Osteoblast (primary cell): ENCODE measurements around the gene OR8I2. TPM values are rescaled to one million over a fixed set of nuclear protein-coding genes. Genes with fewer than 3 reads are reported as not detected.
"Not testable (repeated sequence)": the region's sequence is repeated elsewhere in the genome, so short reads cannot be mapped to it uniquely, and the experiment has no call there.

ENCODE experiments used
- DNase-seq: peaks from one replicate; pipeline ENCODE4 v3.0.0; 2011; ENCODE audit warnings: low spot score, mixed read lengths; ENCODE audit not compliant: insufficient read length; ENCODE audit errors: missing footprints
- H2AFZ ChIP-seq: 2 replicates; pipeline ENCODE4 v1.6.0; 2011; ENCODE audit warnings: mild to moderate bottlenecking, low read length
- H3K27ac ChIP-seq: 2 replicates; pipeline ENCODE4 v1.5.1; 2011; ENCODE audit warnings: mild to moderate bottlenecking, low read depth, low read length, moderate library complexity
- H3K27me3 ChIP-seq: 2 replicates; pipeline ENCODE4 v1.6.0; 2012; ENCODE audit warnings: mild to moderate bottlenecking, control low read depth, inconsistent platforms, low read length, moderate library complexity; ENCODE audit not compliant: insufficient read depth
- H3K36me3 ChIP-seq: 2 replicates; pipeline ENCODE4 v1.5.1; 2011; ENCODE audit warnings: mild to moderate bottlenecking, low read length, control low read depth, moderate library complexity; ENCODE audit not compliant: insufficient read depth
- H3K4me1 ChIP-seq: 2 replicates; pipeline ENCODE4 v1.5.1; 2011; ENCODE audit warnings: mild to moderate bottlenecking, low read length, control low read depth, moderate library complexity; ENCODE audit not compliant: insufficient read depth
- H3K4me2 ChIP-seq: 2 replicates; pipeline ENCODE4 v1.6.0; 2011; ENCODE audit warnings: mild to moderate bottlenecking, low read length; ENCODE audit not compliant: insufficient read depth
- H3K4me3 ChIP-seq: fragments of 200-600 bp; sonication (generic); 3 replicates; pipeline ENCODE4 v1.5.1; 2012; ENCODE audit warnings: mild to moderate bottlenecking, low read length, inconsistent platforms; ENCODE audit not compliant: insufficient read depth
- H3K79me2 ChIP-seq: 2 replicates; pipeline ENCODE4 v1.6.0; 2012; ENCODE audit warnings: mild to moderate bottlenecking, low read length, control low read depth, inconsistent platforms; ENCODE audit not compliant: insufficient read depth
- H3K9me3 ChIP-seq: 2 replicates; pipeline ENCODE4 v1.5.1; 2011; ENCODE audit warnings: low read depth, low read length, control low read depth
- H4K20me1 ChIP-seq: 2 replicates; pipeline ENCODE4 v1.6.0; 2012; ENCODE audit warnings: mild to moderate bottlenecking, low read length, control low read depth; ENCODE audit not compliant: insufficient read depth
- CTCF ChIP-seq: IDR thresholded peaks from 2 replicates; pipeline ENCODE4 v1.5.1; 2011; ENCODE audit warnings: mild to moderate bottlenecking, low read depth, low read length, moderate library complexity; ENCODE audit errors: extremely low read depth
- total RNA-seq: library from RNA; depleted of rRNA; stranded (reverse); fragments of >200 nt; gene quantifications from 2 replicates; pipeline ENCODE4 v1.2.3, GENCODE V29; 2012

The OR8I2 gene
- total RNA-seq, 1 donor, result not detected

GRCh38 chr11:56058260-56058780 is 34.8 kb upstream of the OR8I2 start:
- not testable (repeated sequence) for H3K4me3 ChIP-seq, H2AFZ ChIP-seq, H3K79me2 ChIP-seq, H3K4me2 ChIP-seq, H4K20me1 ChIP-seq, DNase-seq, H3K27me3 ChIP-seq, H3K27ac ChIP-seq, H3K4me1 ChIP-seq, H3K36me3 ChIP-seq, H3K9me3 ChIP-seq

GRCh38 chr11:56066980-56067379 is 26.1 kb upstream of the OR8I2 start:
- Histone ChIP-seq H3K27me3 (no peaks in the 10 kb centered on the region), H3K36me3 (no peaks in the 10 kb centered on the region), H3K4me1 (no peaks in the 10 kb centered on the region), H3K4me2 (no peak overlapping the region), H4K20me1 (no peaks in the 10 kb centered on the region), H3K79me2 (no peaks in the 10 kb centered on the region), H2AFZ (no peak overlapping the region), H3K27ac (no peak overlapping the region), H3K4me3 (no peak overlapping the region), H3K9me3 (peaks cover 4% of the 10 kb centered on the region)
- no peak for TF ChIP-seq CTCF
- no peak for DNase-seq

GRCh38 chr11:56089697-56090096 is 3.4 kb upstream of the OR8I2 start:
- no peak overlapping the region for H3K4me3 ChIP-seq
- no peak for TF ChIP-seq CTCF
- peak; percentile 21 for DNase-seq
- H2AFZ ChIP-seq, result no peak overlapping the region
- no peaks in the 10 kb centered on the region for H3K4me1 ChIP-seq
- H3K79me2 ChIP-seq, result no peaks in the 10 kb centered on the region
- peaks cover 2% of the 10 kb centered on the region for H3K9me3 ChIP-seq
- no peaks in the 10 kb centered on the region for H3K36me3 ChIP-seq
- no peaks in the 10 kb centered on the region for H4K20me1 ChIP-seq
- no peak overlapping the region for H3K27ac ChIP-seq
- no peak overlapping the region for H3K4me2 ChIP-seq
- H3K27me3 ChIP-seq, result no peaks in the 10 kb centered on the region

- Histone ChIP-seq H3K27me3 (no peaks in the 10 kb centered on the region), H3K79me2 (no peaks in the 10 kb centered on the region), H4K20me1 (no peaks in the 10 kb centered on the region), H3K9me3 (no peaks in the 10 kb centered on the region), H3K27ac (no peak within 1 kb of the TSS), H3K4me3 (no peak within 1 kb of the TSS), H3K4me1 (no peaks in the 10 kb centered on the region), H3K36me3 (no peaks in the 10 kb centered on the region), H3K4me2 (no peak within 1 kb of the TSS), H2AFZ (no peak within 1 kb of the TSS)
- no peak for TF ChIP-seq CTCF
- DNase-seq, result no peak
Observed at GRCh38 chr11:56103210-56103737, 10.2 kb downstream of the OR8I2 start, which contains the start of gene OR8H2. OR8H2 (plus strand) TSS chr11:56103687; CDS start chr11:56105043, 1,356 bp downstream.
